Neuronal stem cell (in vitro differentiated cells): ENCODE results near the gene APP.

Source experiments
- DNase-seq: peaks from one replicate; pipeline ENCODE4 v3.0.0-alpha.2; 2013; ENCODE audit warnings: low spot score
- H2AFZ ChIP-seq: one replicate; pipeline ENCODE4 v1.6.1; 2013; ENCODE audit warnings: mild to moderate bottlenecking, low read length, inconsistent platforms
- H2AK5ac ChIP-seq: 2 replicates; pipeline ENCODE4 v1.6.1; 2013; ENCODE audit warnings: low read depth, mild to moderate bottlenecking, inconsistent platforms, low read length, moderate library complexity, mixed read lengths
- H2BK120ac ChIP-seq: 2 replicates; pipeline ENCODE4 v1.6.1; 2013; ENCODE audit warnings: low read depth, mild to moderate bottlenecking, inconsistent platforms, low read length, moderate library complexity, mixed read lengths
- H2BK12ac ChIP-seq: one replicate; pipeline ENCODE4 v1.6.1; 2013; ENCODE audit warnings: low read length, inconsistent platforms
- H2BK15ac ChIP-seq: 2 replicates; pipeline ENCODE4 v1.6.1; 2013; ENCODE audit warnings: mild to moderate bottlenecking, low read length, inconsistent platforms, mixed read lengths
- H2BK5ac ChIP-seq: one replicate; pipeline ENCODE4 v1.6.1; 2013; ENCODE audit warnings: inconsistent platforms, mild to moderate bottlenecking, low read length, moderate library complexity
- H3K14ac ChIP-seq: one replicate; pipeline ENCODE4 v1.6.1; 2013; ENCODE audit warnings: low read length, inconsistent platforms
- H3K18ac ChIP-seq: 2 replicates; pipeline ENCODE4 v1.6.1; 2013; ENCODE audit warnings: low read length, inconsistent platforms
- H3K23ac ChIP-seq: 2 replicates; pipeline ENCODE4 v1.6.1; 2013; ENCODE audit warnings: low read depth, mild to moderate bottlenecking, mixed read lengths, low read length, inconsistent platforms; ENCODE audit not compliant: poor library complexity
- H3K27ac ChIP-seq: replicated peaks from 3 replicates; pipeline ENCODE4 v1.5.1; 2013; ENCODE audit warnings: low read length, inconsistent platforms
- H3K27me3 ChIP-seq, 3 experiments: 2 replicates each; pipeline ENCODE4 v1.6.1; 2013; ENCODE audit warnings: low read length in 3 of 3, mild to moderate bottlenecking in 2 of 3, inconsistent platforms in 1 of 3, low read depth in 1 of 3, mixed read lengths in 1 of 3, moderate library complexity in 1 of 3; ENCODE audit not compliant: control insufficient read depth in 3 of 3, insufficient read depth in 3 of 3
- H3K36me3 ChIP-seq, 2 donors: replicated peaks in 1 of 2; 2 replicates each; pipeline ENCODE4 v1.6.1; 2013; ENCODE audit warnings: low read length in 2 of 2; ENCODE audit not compliant: control insufficient read depth in 2 of 2, insufficient read depth in 2 of 2
- H3K4ac ChIP-seq: 2 replicates; pipeline ENCODE4 v1.6.1; 2013; ENCODE audit warnings: inconsistent platforms, mild to moderate bottlenecking, low read length, moderate library complexity
- H3K4me1 ChIP-seq, 2 donors: 1 replicate in 1 of 2; 2 replicates in 1 of 2; pipeline ENCODE4 v1.6.1; 2013; ENCODE audit warnings: low read length in 2 of 2, low read depth in 1 of 2; ENCODE audit not compliant: control insufficient read depth in 2 of 2, insufficient read depth in 1 of 2
- H3K4me2 ChIP-seq: one replicate; pipeline ENCODE4 v1.6.1; 2013; ENCODE audit warnings: mild to moderate bottlenecking, low read length, inconsistent platforms; ENCODE audit not compliant: insufficient read depth, poor library complexity, severe bottlenecking
- H3K4me3 ChIP-seq, 2 donors: 2 replicates each; pipeline ENCODE4 v1.5.1; 2013; ENCODE audit warnings: low read length in 2 of 2, mild to moderate bottlenecking in 2 of 2, inconsistent platforms in 1 of 2, moderate library complexity in 1 of 2
- H3K79me1 ChIP-seq: one replicate; pipeline ENCODE4 v1.6.1; 2013; ENCODE audit warnings: low read depth, mild to moderate bottlenecking, inconsistent platforms, low read length, moderate library complexity
- H3K9ac ChIP-seq: one replicate; pipeline ENCODE4 v1.6.1; 2013; ENCODE audit warnings: mild to moderate bottlenecking, low read depth, low read length, inconsistent platforms; ENCODE audit not compliant: poor library complexity
- H3K9me3 ChIP-seq, 2 donors: replicated peaks in 1 of 2; 2 replicates each; pipeline versions ENCODE3 to v1.6.1; 2013; ENCODE audit warnings: low read length in 2 of 2, mild to moderate bottlenecking in 2 of 2, inconsistent platforms in 1 of 2, low read depth in 1 of 2, mixed read lengths in 1 of 2, moderate library complexity in 1 of 2; ENCODE audit not compliant: control insufficient read depth in 2 of 2, insufficient read depth in 1 of 2
- H4K8ac ChIP-seq: one replicate; pipeline ENCODE4 v1.6.1; 2013; ENCODE audit warnings: low read depth, mild to moderate bottlenecking, inconsistent platforms, low read length, moderate library complexity
- H4K91ac ChIP-seq: one replicate; pipeline ENCODE4 v1.6.1; 2013; ENCODE audit warnings: low read length, low read depth, mild to moderate bottlenecking, inconsistent platforms; ENCODE audit not compliant: poor library complexity
- WGBS, 2 donors: extraction: QIAGEN DNeasy Blood & Tissue Kit; methylation state at CpG; one replicate each; pipeline ENCODE4 v1.1.7; 2013; ENCODE audit warnings: missing lambda C conversion rate in 2 of 2, mixed read lengths in 1 of 2; ENCODE audit not compliant: insufficient read length in 2 of 2, insufficient replicate concordance in 1 of 2; ENCODE audit errors: extremely low coverage in 2 of 2; 5-methylcytosine and 5-hydroxymethylcytosine counted together

Gene APP

DNA sequence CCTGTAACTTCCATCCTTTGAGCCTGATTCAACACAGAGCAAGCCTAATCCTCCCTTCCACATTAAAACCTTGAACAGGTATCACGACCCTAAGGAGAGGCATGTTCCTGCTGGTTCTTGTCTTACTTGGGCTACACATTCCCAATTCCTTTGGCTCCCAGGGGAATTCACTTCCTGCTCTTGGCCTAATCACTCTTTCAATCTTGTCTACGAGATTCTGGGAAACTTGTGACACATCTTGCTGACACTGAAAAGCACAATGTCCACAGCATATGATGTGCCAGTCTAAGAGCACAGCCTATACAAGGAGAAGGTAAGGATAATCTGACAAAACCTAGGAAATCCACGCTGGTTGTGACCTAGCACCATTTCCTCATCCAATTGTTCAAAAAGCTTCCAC is 271.9 kb downstream of the APP start:
- Histone ChIP-seq H2BK120ac (no peak overlapping the region), H2BK5ac (no peak overlapping the region), H3K18ac (no peak overlapping the region), H3K27me3 (no peaks in the 10 kb centered on the region), H3K4ac (no peak overlapping the region), H3K9me3 (peaks cover 2 to 13% of the 10 kb centered on the region in 2 donors), H2AK5ac (no peak overlapping the region), H4K8ac (no peak overlapping the region), H3K4me3 (no peak overlapping the region), H3K36me3 (peaks cover 19 to 82% of the 10 kb centered on the region in 2 donors), H3K79me1 (no peaks in the 10 kb centered on the region), H3K14ac (no peak overlapping the region), H3K4me2 (no peak overlapping the region), H2AFZ (no peak overlapping the region), H2BK12ac (no peak overlapping the region), H3K4me1 (no peaks in the 10 kb centered on the region), H3K9ac (no peak overlapping the region), H4K91ac (no peak overlapping the region), H3K23ac (no peak overlapping the region), H3K27ac (no peak overlapping the region), H2BK15ac (no peak overlapping the region)
- WGBS, 2 donors = no CpG with 5 or more reads among the region's 3 CpGs
- DNase-seq = no peak

DNA sequence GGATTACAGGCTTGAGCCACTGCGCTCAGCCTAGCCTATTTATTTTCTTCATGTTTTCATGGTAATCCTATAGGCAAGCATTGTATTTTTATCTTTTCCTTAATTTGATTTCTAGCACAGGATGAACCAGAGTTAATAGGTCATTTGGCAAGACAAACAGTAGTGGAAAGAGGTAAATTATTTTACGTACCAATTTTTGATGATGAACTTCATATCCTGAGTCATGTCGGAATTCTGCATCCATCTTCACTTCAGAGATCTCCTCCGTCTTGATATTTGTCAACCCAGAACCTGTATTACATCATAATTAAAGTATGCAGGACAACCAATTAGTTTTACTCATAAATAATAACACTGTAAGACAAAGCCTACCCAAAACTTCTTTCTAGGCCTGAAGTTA is 273.2 kb downstream of the APP start:
- Histone ChIP-seq H3K18ac (no peak overlapping the region), H3K27ac (no peak overlapping the region)

DNA sequence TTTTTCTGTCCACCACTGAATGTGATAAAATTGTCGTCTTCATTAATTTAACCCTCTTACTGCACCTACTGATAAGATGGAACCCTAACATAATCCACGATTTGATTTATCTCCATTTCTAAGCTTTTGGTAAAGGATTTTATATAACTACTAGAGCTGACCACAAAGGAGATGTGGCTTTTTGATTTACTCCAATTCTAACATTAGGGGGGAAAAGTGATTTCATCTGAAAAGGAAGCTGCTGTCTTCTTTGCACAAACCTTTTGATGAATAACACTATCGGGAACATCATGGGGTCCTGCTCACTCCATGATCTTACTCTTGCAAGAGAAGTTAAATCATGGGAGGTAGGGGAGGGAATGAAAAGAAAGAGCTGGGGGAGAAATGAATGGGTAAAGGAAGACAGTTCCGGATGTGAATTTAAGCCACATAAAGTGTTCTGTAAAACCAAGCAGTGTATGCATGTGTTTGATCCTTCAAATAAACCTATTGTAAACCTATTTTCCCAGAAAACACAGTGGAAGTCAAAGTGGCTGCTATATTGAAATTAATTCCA is 274.0 kb downstream of the APP start:
- H3K36me3 ChIP-seq = peaks cover 18 to 85% of the 10 kb centered on the region in 2 donors
- no peaks in the 10 kb centered on the region for H3K27me3 ChIP-seq
- H4K91ac ChIP-seq = no peak overlapping the region
- no peak overlapping the region for H3K9ac ChIP-seq
- no peak overlapping the region for H3K27ac ChIP-seq
- H3K79me1 ChIP-seq = no peaks in the 10 kb centered on the region
- H2BK5ac ChIP-seq = no peak overlapping the region
- no peak overlapping the region for H3K23ac ChIP-seq
- H2BK120ac ChIP-seq = no peak overlapping the region
- no peak overlapping the region for H2AK5ac ChIP-seq
- H3K14ac ChIP-seq = no peak overlapping the region
- no peak for DNase-seq
- no CpG with 5 or more reads among the region's 4 CpGs for WGBS, 2 donors
- H3K4me3 ChIP-seq = no peak overlapping the region
- H3K9me3 ChIP-seq = peaks cover 2 to 20% of the 10 kb centered on the region in 2 donors
- no peak overlapping the region for H2BK15ac ChIP-seq
- no peak overlapping the region for H2AFZ ChIP-seq
- no peak overlapping the region for H3K4me2 ChIP-seq
- no peak overlapping the region for H2BK12ac ChIP-seq
- H4K8ac ChIP-seq = no peak overlapping the region
- H3K18ac ChIP-seq = no peak overlapping the region
- no peaks in the 10 kb centered on the region for H3K4me1 ChIP-seq
- no peak overlapping the region for H3K4ac ChIP-seq

More for the DNA sequence above, 273.2 kb downstream of the APP start:
- Histone ChIP-seq H3K36me3 (peaks cover 19 to 84% of the 10 kb centered on the region in 2 donors), H2BK5ac (no peak overlapping the region), H3K79me1 (no peaks in the 10 kb centered on the region), H2BK15ac (no peak overlapping the region), H2AFZ (no peak overlapping the region), H3K4me1 (no peaks in the 10 kb centered on the region), H3K4me3 (no peak overlapping the region), H2AK5ac (no peak overlapping the region), H3K4me2 (no peak overlapping the region), H4K8ac (no peak overlapping the region), H2BK12ac (no peak overlapping the region), H3K9me3 (peaks cover 2 to 20% of the 10 kb centered on the region in 2 donors), H3K23ac (no peak overlapping the region), H3K14ac (no peak overlapping the region), H4K91ac (no peak overlapping the region), H3K27me3 (no peaks in the 10 kb centered on the region), H3K9ac (no peak overlapping the region), H3K4ac (no peak overlapping the region), H2BK120ac (no peak overlapping the region)
- no CpG with 5 or more reads among the region's 4 CpGs for WGBS, 2 donors
- no peak for DNase-seq

DNA sequence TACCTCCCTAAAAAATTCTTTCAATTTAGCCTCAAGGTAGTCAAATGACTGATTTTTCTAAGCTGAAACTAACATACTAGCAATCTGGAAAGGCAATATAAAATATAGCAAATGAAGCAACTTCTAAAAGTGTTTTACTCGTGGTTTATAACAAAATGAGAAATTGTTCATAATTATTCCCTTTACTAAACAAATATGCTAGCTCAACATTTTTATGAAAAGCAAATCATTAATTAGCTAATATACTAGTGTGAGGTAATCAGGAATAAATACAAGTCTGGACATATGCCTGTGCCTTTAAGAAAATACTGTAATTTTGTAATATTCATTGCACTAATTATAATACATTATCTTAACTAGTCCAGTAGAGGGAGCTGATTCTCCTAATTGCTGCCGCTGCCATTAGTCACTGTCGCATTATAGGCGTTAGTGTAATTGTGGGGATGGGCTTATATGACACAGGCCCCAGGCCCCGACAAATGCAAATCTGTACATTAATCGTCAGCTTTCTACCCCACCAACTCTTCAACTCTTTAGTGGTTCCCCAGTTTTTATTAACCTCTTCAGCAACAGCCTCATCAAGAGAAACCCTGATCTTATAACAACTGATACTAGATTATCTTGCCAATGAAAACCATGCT is 274.9 kb downstream of the APP start:
- H3K9me3 ChIP-seq = peaks cover 2 to 20% of the 10 kb centered on the region in 2 donors
- no peak overlapping the region for H3K23ac ChIP-seq
- H3K4me1 ChIP-seq = no peaks in the 10 kb centered on the region
- H3K4ac ChIP-seq = no peak overlapping the region
- no peak overlapping the region for H2BK15ac ChIP-seq
- H2BK5ac ChIP-seq = no peak overlapping the region
- WGBS, 2 donors = no CpG with 5 or more reads among the region's 6 CpGs
- no peak overlapping the region for H2BK120ac ChIP-seq
- H4K8ac ChIP-seq = no peak overlapping the region
- H3K27ac ChIP-seq = no peak overlapping the region
- DNase-seq = no peak
- H3K79me1 ChIP-seq = no peaks in the 10 kb centered on the region
- no peak overlapping the region for H3K9ac ChIP-seq
- no peak overlapping the region for H3K18ac ChIP-seq
- H2BK12ac ChIP-seq = no peak overlapping the region
- no peak overlapping the region for H2AK5ac ChIP-seq
- no peak overlapping the region for H3K4me3 ChIP-seq
- H3K4me2 ChIP-seq = no peak overlapping the region
- no peak overlapping the region for H3K14ac ChIP-seq
- H2AFZ ChIP-seq = no peak overlapping the region
- peaks cover 20 to 91% of the 10 kb centered on the region in 2 donors for H3K36me3 ChIP-seq
- no peak overlapping the region for H4K91ac ChIP-seq
- H3K27me3 ChIP-seq = no peaks in the 10 kb centered on the region
